Right ventricle myocardium superior (tissue), 1 donor: ENCODE measurements around the gene PPP1R9A. TPM values are rescaled to one million over a fixed set of nuclear protein-coding genes. Genes with fewer than 3 reads are reported as not detected.

Experiments used
- ATAC-seq: fragments of 200-7000 bp; cut with Tn5 transposase; one replicate; pipeline ENCODE4 v1.9.1; 2020; ENCODE audit warnings: mild to moderate bottlenecking; ENCODE audit not compliant: poor library complexity
- DNase-seq: peaks from one replicate; pipeline ENCODE4 v3.0.0-alpha.2; 2020
- intact Hi-C: fragments of 100-400 bp; cut with DNase I; formaldehyde crosslinking; loops from one replicate; pipeline ENCODE4 v1.11.2; 2022
- total RNA-seq: library from RNA; stranded (reverse); fragmentation: NEBNext Ultra II Directional; extraction: Animal tissue kit (Norgen Biotek cat#: 25700); gene quantifications from one replicate; pipeline ENCODE4 v1.2.1, GENCODE V29; 2021
- donor health status: DM: no; HTN: yes; CAD: no; lungs with severe emphysema.

The PPP1R9A gene
- total RNA-seq, 1 donor from 2014 or later = 22.6 TPM

DNA sequence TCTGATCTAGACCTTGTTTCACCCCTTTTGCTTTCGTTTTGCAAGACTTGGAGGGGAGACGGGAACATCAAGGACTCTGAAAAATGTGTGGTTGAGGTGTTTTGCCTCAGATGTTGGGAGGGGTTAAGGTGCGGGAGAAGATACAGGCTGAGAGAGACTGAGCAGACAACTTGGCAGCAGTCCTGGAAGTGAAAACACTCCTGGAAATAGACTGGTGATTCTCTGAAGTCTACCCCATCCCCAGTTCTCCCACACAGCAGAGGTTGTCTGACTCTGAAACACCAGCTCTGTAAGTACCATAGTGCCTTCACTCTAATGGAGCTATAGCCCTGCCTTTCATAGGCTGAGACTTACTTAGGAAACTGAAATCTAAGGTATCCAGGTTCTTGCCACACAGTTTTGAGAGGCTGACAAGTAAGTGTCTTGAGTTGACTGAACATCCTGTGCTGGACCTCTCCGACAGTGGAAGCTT, 152.5 kb downstream of the PPP1R9A start:
- peak; percentile 59 for ATAC-seq
- intact Hi-C loops = no loop called here
- DNase-seq = no peak

DNA sequence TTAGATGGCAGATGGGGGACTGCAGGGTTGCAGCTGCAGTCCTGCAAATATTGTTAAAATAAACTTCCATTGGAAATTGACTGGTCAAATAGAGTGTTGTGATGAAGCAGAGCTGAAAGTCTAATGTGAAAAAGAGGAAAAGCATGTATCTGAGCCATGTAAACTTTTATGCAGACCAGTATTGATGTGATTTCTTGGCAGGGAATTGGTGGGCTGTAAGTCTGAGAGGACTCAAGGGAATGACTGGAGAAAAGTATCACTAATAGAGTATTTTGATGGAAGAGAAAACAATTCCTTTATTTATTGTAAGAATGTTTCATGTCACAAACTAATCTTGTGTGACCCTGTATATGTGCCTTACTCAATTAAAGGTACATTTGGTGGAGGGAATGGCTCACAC, 155.5 kb downstream of the PPP1R9A start:
- ATAC-seq = no peak
- no peak for DNase-seq
- intact Hi-C loops = no loop called here

DNA sequence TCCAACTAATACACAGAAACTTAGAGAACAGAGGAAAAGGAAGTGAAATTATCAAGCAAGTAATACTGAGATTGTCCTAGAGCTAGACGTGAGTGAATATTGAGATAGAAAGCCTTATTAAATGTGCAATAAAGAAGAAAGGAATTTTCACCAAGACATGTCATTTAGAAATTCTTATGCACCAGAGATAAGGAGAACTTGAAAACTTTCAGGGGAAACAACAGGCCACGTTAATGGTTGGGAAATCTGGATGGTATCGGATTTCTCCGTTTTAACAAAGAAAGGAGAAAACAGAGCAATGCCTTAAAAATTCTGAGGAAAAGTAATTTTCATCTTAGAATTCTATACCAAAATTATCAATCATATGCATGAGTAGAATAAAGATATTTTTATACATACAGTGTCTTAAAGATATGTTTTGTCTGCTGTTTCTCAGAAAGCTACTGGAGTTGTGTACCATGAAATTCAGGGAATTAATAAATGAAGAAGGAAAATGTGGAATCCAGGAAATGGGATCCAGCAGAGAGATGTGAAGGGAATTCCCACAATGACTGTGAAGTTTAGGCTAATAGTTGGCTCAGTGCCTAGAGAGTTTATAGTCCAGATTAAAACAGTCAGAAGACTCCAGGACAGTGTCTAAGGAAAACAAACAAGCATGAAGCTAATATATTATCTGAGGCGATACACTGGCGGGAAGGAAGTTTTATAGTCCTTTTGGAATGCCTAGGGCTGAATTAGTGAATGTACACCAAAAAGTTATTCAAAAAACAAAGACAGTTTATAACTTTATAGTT, 159.5 kb downstream of the PPP1R9A start:
- no peak for ATAC-seq
- no peak for DNase-seq
- intact Hi-C loops = no loop called here

DNA sequence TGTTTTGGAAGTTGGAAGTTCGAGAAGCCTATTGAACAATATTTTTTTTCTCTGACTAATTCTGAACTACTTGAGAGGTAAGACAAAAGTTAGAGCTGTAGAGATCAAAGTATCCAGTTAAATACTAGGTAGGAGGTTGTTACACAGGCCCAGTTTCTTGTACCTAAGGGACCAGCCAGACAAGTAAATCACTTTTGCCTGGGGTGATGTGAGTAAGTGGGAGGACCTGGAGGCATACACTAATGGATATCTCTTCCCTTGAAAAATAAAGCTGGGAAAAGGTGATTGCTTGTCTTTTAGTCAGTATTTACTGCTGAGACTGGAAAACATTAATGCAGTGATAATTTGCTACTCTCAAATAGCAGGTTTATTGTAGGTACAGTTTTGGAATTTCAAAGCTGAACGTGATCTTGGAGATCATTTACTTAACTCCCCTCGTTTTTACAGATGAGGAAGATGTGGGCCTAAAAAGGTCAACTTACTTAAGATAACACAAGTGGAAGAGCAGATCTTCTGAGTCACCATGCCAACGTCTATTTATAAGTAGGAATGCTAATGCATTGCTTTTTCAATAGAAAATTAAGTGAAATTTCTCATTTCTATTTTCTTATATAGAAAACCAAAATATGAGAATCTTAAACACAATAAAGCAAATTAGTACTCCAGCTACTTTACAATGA, 181.3 kb downstream of the PPP1R9A start:
- DNase-seq (no peak), ATAC-seq (no peak)
- intact Hi-C loops = no loop called here

DNA sequence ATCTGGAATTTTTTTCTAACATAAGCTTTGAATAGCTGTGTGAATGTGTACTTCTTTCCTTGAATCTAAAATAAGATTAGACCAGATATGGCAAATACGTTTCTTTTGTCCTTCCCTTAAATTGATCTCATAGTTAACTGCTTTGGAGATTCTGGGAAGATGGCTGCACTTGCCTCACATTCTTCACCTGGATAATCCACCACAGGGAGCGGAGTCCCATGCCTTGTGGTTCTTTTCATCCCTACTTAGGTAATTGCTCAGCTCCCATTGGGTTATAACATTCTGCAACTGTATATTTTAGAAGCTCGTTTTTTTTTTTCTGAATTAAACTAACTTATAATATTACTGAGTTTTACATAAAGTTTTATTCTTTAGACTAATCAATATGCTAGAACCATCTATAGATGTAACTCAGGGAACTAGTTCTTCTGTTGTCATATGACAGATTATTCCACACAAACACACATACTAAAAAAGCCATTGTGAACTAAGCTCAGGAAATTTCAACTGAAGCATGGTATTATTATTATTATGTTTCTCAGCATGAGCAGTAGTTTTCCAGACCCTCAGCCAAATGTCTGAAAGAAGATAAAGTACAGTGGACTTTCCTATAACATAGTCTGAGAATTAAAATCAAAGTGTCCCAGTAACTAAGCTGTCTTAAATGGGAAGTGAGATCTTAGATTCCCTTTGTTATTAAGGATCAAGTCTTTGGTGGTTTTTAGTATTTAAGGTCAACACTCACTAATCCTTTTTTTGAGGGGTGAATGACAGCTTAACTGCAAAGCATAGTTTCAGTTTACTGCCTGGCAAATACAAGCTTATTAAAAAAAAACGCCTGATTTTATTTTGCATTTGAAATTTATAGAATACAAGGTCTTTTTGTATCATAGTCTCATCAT, 182.3 kb downstream of the PPP1R9A start:
- intact Hi-C loops = no loop called here
- no peak for DNase-seq

DNA sequence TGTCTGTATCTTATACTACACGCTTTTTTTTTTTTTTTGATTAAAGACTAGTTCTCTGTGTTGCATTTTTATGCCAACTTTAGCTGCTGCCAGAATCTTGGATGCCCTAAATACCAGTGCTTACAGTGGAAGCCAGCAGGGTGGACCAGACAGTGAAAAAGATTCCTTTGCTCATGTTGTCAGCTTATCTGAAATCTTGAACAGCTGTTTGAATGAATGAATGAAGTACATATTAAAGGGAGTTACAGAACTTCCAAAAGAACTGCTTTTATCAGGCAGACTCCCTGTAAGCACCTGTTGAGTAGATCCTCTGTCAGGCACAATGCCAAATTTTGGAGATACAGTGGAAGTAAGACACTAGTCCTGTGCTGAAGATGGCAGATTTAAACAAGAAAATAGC, 184.9 kb downstream of the PPP1R9A start:
- intact Hi-C loops = no loop called here
- DNase-seq (no peak), ATAC-seq (no peak)

More for the DNA sequence above, 182.3 kb downstream of the PPP1R9A start:
- no peak for ATAC-seq

DNA sequence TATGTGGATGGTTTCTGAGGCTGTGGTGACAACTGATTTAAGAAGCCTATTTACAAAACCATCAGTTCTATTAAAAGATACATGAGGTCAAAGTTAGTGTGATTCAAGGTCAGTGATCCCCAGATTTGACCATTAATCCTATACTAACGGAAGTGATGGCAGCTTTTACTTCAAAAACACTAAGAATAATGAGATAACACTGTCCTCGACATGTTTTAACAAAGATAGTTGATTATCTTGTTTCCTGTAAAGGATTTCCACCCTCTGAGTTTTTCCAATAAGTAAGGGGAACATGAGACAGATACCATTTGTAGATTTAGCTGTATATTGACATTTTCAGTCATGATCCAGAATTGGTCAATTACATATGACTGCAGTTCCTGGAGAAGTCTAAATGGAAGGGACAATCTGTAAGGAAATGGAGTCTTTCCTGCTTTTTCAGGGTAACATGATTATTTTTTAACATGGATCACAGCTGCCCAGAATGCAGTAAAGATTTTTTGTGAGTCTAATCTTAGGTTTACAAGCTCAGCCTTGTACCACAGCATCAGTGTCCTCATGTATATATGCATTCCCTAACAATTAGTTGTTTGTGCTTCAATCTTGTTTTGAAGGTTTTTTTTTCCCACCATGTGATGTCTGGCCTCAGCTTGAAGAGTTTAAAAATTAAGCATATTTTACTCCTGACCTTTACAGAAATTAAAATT, 188.0 kb downstream of the PPP1R9A start:
- DNase-seq (no peak), ATAC-seq (no peak)
- intact Hi-C loops = no loop called here

DNA sequence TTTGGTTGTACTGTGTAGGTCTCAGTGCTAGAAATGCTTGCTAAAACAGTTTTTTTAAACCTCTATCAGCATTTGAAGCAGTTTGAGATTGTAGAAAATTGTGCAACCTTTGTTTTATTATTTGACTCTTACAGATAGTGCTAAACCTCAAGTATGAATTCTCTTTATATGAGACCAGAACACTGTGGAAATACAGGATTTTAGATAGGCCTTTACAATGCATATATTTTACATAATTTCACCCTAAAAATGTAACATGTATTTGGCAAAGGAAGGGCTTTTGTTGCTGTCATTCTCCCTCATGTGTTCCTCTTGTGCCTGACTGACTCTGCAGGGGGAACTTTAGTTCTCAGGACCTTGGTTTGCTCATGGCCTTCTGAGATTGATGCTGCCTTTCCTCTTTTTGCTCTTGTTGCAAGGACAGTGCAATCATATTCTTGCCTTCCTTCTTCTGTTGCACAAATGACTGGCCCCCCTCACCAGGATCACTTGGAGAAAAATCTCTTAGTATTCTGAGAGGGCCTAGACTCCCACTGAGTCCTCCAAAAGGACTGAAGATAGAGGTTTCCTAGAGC, 188.7 kb downstream of the PPP1R9A start:
- ATAC-seq (no peak), DNase-seq (no peak)
- intact Hi-C loops = no loop called here

DNA sequence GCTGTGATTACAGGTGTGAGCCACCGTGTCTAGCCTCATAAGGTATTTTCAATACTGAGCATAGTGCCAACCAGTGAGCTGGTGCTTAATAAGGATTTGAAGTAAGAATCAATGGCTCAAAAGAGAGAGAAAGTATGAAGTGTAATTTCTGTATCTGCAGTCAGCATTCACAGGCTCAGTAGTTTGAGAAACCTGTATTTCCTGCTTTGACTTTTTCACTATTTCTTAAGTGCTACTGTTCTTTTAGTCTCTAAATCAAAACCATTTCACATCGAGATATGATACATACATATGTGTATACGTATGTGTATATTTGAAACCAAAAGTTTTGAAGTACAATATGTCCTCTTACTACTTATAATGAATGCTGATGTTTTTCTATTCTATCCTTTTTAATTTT, 189.9 kb downstream of the PPP1R9A start:
- DNase-seq (no peak), ATAC-seq (no peak)
- intact Hi-C loops = no loop called here

DNA sequence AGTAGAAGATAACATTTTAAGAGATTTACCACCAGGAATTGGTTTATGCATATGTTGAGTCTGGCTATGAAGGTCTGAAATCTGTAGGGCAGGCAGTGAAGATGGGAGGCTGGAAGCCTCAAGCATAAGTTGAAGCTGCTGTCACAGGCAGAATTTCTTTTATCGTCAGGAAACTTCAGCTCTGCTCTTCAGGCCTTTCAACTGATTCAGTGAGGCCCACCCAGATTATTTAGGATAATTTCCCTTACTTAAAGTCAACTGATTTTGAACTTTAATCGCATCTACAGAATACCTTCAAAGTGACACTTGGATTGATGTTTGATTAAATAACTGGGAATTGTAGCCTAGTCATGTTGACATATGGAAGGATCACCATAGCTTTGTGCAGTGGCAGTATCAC, 190.5 kb downstream of the PPP1R9A start:
- ATAC-seq (no peak), DNase-seq (no peak)
- intact Hi-C loops = no loop called here

GRCh38 chr7:95099106-95099505, 191.7 kb downstream of the PPP1R9A start:
- ATAC-seq (no peak), DNase-seq (no peak)
- intact Hi-C loops = no loop called here

DNA sequence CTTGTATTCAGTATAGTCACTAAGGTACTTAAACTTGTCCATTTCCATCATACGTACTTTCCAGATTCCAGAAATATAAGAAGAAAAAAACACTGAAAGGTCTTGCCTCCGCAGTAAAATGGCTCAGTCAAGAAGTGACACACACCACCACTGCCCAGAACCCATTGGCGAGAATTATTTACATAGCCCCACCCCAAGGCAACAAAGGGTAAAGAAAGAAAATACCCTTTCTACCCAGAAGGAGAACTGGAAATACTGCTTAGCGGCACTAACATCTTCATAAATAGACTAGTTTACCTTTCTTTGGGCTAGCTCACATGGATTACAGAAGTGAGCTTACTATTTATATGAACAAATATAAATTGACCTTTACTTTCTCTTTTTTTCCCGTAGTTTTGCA, 194.0 kb downstream of the PPP1R9A start:
- intact Hi-C loops = no loop called here
- DNase-seq (no peak), ATAC-seq (no peak)

- DNase-seq = no peak
Observed at GRCh38 chr7:95102662-95103061, 195.3 kb downstream of the PPP1R9A start.

DNA sequence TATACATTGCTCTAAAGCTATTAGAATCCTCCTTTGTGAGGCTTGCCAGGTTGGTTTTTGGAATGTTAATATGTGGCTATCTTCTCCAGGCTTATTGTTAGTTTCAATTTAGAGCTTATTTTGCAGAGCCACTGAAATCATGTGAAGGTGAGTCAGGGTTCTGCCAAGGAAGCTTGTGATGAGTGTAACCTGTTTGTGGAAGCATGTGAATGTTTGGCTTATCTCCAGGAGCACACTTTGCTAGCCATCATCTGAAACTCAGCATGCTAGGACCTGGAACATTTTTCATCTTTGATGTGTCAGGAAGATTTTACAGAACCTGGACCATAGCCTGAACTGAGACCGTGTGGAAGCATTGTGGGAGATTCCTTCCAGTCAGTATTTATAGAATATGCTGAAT, 197.3 kb downstream of the PPP1R9A start:
- intact Hi-C loops = no loop called here
- ATAC-seq = peak; percentile 36
- DNase-seq = no peak

More at GRCh38 chr7:95102662-95103061, 195.3 kb downstream of the PPP1R9A start:
- intact Hi-C loops = no loop called here
- no peak for ATAC-seq

DNA sequence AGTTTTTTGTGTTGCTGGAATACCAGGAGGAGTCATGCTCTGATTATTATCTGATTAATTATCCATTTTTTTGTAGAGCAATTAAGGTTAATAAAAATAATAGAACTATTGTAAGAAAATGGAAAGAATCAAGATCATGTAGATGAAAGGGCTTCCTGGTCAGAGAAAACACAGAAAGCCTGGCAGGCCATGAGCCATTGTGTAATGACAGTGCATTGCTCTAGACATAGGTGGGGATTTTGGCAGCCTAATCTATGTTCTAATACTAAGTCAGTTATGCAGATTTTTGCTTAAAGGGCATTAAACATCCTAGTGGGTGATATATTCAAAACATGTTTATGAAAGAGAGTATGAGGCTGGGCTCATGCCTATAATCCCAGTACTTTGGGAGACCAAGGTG, 198.2 kb downstream of the PPP1R9A start:
- intact Hi-C loops = no loop called here
- no peak for ATAC-seq

GRCh38 chr7:95106401-95106800, 199.0 kb downstream of the PPP1R9A start:
- intact Hi-C loops = no loop called here
- ATAC-seq (no peak), DNase-seq (no peak)

More for the DNA sequence above, 198.2 kb downstream of the PPP1R9A start:
- DNase-seq = no peak

- DNase-seq = no peak
- intact Hi-C loops = no loop called here
Observed at GRCh38 chr7:95110707-95111106, 203.3 kb downstream of the PPP1R9A start.

DNA sequence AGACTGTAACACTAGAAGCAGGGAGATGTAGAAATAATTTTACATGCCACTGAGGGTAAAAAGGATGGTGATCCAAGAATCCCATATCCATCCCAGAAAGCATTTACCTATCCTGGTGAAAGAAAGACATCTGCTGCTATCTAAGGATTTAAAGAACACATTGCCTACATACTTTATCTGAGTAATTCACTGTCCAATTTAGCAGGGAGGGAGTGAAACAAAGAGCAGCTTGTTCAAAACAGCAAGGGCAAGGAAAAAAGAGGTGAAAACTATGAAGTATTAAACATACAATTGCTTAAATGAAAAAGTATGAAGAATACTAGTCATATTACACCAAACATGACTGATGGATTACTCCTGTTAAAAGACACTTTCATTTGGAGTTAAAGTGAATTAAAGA, 206.2 kb downstream of the PPP1R9A start:
- intact Hi-C loops = no loop called here
- DNase-seq (no peak), ATAC-seq (no peak)

More at GRCh38 chr7:95110707-95111106, 203.3 kb downstream of the PPP1R9A start:
- ATAC-seq = no peak
